Progenitor cell of endocrine pancreas (in vitro differentiated cells): ENCODE data around the gene RPS6KA3. TPM values are rescaled to one million over a fixed set of nuclear protein-coding genes. Genes with fewer than 3 reads are reported as not detected.

Experiments
- DNase-seq: peaks from one replicate; pipeline ENCODE4 v3.0.0; 2021; ENCODE audit warnings: low spot score; ENCODE audit not compliant: unreplicated experiment
- H3K27ac Mint-ChIP-seq: 2 replicates; pipeline ENCODE4 v1.8.0; 2021; ENCODE audit warnings: mild to moderate bottlenecking, moderate library complexity, mixed read lengths
- H3K27me3 Mint-ChIP-seq: 2 replicates; pipeline ENCODE4 v1.8.0; 2021; ENCODE audit warnings: mixed read lengths
- H3K36me3 Mint-ChIP-seq: 2 replicates; pipeline ENCODE4 v1.8.0; 2022; ENCODE audit warnings: mixed read lengths; ENCODE audit not compliant: insufficient read depth
- H3K4me1 Mint-ChIP-seq: 2 replicates; pipeline ENCODE4 v1.8.0; 2021; ENCODE audit warnings: low read depth, mixed read lengths
- H3K4me3 Mint-ChIP-seq: 2 replicates; pipeline ENCODE4 v1.8.0; 2021; ENCODE audit warnings: low read depth, mild to moderate bottlenecking, moderate library complexity, mixed read lengths
- H3K9me3 Mint-ChIP-seq: 2 replicates; pipeline ENCODE4 v1.8.0; 2021; ENCODE audit warnings: low read depth, mixed read lengths
- total RNA-seq: library from RNA; stranded (reverse); gene quantifications from 2 replicates; pipeline ENCODE4 v1.2.1, GENCODE V29; 2021
- TF ChIP-seq, protein P1 (sequence below): fragments of 200-600 bp; sonication (generic); IDR thresholded peaks from one replicate; pipeline ENCODE4 v1.5.0; 2021; ENCODE audit warnings: antibody characterized with exemption, mild to moderate bottlenecking; ENCODE audit not compliant: unreplicated experiment

Gene RPS6KA3
- total RNA-seq, 1 donor from 2014 or later, result 60.8 TPM

DNA sequence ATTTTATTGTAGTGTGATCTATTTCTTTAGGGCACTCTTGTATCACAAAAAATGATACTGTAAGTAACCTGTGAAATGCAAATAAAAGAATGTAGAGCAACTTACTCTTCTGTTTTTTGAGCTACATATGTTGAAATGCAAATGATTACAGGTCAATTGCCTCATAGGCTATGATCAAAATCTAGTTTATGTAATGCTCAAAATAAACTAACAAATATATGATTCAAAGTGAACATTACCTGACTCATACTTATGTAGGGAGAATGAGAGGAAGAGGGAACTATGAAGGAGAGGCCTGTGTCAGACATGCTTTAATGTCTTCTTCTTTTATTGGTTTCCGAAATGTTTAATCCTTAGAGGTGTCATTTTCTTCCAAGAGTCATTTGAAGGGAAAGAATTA lies 5.0 kb upstream of the RPS6KA3 start:
- peaks cover 9% of the 10 kb centered on the region for H3K4me1 Mint-ChIP-seq
- H3K36me3 Mint-ChIP-seq, result no peaks in the 10 kb centered on the region
- H3K9me3 Mint-ChIP-seq, result peaks cover 23% of the 10 kb centered on the region
- no peak overlapping the region for H3K4me3 Mint-ChIP-seq
- no peak overlapping the region for H3K27ac Mint-ChIP-seq
- no peaks in the 10 kb centered on the region for H3K27me3 Mint-ChIP-seq
- TF ChIP-seq, protein P1, sequence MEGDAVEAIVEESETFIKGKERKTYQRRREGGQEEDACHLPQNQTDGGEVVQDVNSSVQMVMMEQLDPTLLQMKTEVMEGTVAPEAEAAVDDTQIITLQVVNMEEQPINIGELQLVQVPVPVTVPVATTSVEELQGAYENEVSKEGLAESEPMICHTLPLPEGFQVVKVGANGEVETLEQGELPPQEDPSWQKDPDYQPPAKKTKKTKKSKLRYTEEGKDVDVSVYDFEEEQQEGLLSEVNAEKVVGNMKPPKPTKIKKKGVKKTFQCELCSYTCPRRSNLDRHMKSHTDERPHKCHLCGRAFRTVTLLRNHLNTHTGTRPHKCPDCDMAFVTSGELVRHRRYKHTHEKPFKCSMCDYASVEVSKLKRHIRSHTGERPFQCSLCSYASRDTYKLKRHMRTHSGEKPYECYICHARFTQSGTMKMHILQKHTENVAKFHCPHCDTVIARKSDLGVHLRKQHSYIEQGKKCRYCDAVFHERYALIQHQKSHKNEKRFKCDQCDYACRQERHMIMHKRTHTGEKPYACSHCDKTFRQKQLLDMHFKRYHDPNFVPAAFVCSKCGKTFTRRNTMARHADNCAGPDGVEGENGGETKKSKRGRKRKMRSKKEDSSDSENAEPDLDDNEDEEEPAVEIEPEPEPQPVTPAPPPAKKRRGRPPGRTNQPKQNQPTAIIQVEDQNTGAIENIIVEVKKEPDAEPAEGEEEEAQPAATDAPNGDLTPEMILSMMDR, result no peak
- no peak for DNase-seq

DNA sequence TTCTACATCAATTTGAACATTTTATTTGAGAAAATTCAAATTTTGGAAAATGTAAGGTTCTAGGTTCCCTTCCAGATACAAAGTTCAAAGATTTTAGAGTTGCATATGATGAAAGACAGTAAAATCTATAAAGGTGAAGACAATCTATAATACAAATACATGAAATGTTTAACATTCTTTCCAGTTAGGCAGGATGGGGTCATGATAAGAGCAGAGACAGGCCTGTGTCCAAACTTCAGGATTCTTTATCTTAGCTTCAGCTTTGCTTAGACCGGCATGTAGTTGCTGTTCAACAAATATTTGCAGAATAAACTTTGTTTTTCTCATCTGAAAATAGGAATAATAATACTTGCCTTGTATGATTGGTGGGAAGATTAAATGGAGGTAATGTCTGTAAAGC lies 4.5 kb upstream of the RPS6KA3 start:
- Mint-ChIP-seq H3K4me1 (peaks cover 9% of the 10 kb centered on the region), H3K36me3 (no peaks in the 10 kb centered on the region), H3K4me3 (no peak overlapping the region), H3K27ac (no peak overlapping the region), H3K27me3 (no peaks in the 10 kb centered on the region), H3K9me3 (peaks cover 17% of the 10 kb centered on the region)
- TF ChIP-seq, protein P1, result no peak
- no peak for DNase-seq

DNA sequence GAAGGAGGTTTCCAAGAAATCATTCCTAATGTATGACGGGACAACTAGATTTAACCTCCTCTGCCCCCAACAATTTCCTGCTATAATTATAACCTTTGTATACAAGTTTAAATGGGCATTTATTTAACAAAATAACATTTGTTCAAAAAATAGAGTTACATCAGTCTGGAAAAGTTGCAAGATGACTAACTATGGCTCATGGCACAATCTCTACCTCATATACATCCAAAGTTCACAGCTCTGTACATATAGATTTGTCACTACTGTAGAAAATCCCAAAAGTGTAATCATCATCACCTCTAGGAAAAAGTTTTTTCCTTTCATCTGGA lies 3.8 kb upstream of the RPS6KA3 start:
- no peaks in the 10 kb centered on the region for H3K36me3 Mint-ChIP-seq
- H3K9me3 Mint-ChIP-seq, result peaks cover 11% of the 10 kb centered on the region
- peaks cover 9% of the 10 kb centered on the region for H3K4me1 Mint-ChIP-seq
- H3K4me3 Mint-ChIP-seq, result no peak overlapping the region
- no peak for DNase-seq
- H3K27ac Mint-ChIP-seq, result no peak overlapping the region
- H3K27me3 Mint-ChIP-seq, result no peaks in the 10 kb centered on the region
- TF ChIP-seq, protein P1, result no peak

DNA sequence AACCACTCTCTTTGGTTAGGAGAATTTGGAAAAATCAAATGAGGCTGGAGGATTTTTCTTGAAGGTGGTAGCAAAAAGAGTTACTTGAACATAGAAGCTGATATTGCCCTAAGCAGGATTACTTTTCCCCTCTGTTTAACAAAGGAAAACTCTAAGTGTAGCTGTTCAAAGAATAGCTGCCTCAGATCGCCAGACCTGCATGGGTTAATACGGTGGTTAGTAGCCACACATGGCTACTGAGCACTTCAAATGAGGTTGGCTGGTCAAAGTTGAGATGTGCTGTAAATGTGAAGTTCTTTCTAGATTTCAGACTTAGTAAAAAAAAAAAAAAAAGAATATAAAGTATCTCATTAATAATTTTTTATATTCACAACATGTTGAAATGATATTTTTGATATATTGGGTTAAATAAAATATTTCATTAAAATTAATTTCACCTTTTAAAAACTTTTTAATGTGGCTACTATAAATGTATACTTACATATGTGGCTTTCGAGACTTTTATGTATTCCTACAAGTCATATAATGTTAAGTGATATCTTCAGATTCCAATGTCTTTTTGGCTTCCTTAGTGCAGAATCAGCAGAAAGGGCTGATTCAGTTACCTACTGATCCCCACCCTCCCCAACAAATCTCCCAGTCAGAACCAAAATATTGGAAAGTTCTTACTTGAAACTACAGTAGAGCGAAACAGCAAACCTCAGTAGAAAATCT lies 3.3 kb upstream of the RPS6KA3 start:
- H3K4me3 Mint-ChIP-seq, result no peak overlapping the region
- no peak overlapping the region for H3K27ac Mint-ChIP-seq
- H3K9me3 Mint-ChIP-seq, result peaks cover 10% of the 10 kb centered on the region
- peaks cover 9% of the 10 kb centered on the region for H3K4me1 Mint-ChIP-seq
- no peak for DNase-seq
- H3K36me3 Mint-ChIP-seq, result no peaks in the 10 kb centered on the region
- no peaks in the 10 kb centered on the region for H3K27me3 Mint-ChIP-seq
- TF ChIP-seq, protein P1, result no peak

DNA sequence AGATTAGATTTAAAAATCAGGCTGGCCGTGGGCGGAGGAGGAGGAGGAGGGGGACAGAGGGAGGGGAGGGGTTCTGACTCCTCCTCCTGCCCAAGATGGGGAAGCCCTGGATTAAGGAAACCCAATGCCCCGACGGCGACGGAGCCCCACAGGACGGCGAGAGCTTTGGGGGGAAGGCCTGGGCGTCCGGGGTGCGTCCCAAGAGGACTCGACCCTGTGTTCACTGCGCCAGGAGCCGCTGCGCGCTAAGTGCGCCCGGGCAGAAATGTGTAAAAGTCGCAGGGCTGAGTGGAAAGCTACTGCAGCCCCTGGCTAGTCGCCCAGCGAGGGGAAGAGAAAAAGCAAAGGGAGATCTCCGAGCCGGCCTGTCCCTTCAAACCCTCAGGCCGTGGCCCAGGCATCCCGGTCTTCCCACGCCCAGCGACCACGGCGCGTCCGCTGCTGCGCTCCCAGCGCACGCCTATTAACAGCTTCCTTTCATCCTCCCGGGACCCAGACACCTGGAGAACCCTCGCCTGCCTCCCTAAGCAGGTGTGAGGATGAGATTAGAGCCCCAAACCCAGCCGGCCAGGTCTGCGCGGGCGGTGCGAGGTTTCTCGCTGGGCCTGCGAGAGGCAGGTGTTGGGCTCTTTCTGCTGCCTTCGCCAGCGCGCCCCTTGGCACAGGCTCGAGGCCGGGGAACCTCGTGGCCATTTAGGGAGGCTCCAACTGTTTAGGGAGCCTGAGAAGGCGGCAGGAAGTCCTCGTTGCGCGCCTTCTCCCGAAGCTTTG lies 1.4 kb upstream of the RPS6KA3 start:
- TF ChIP-seq, protein P1, result no peak
- Mint-ChIP-seq H3K36me3 (no peaks in the 10 kb centered on the region), H3K9me3 (peaks cover 5% of the 10 kb centered on the region), H3K4me1 (peaks cover 22% of the 10 kb centered on the region), H3K27me3 (no peaks in the 10 kb centered on the region), H3K27ac (peak overlapping the region; percentile 78), H3K4me3 (peak overlapping the region; percentile 88)
- DNase-seq, result peak; percentile 11
